ENCODE results near the gene GATAD1. TPM values are rescaled to one million over a fixed set of nuclear protein-coding genes. Genes with fewer than 3 reads are reported as not detected.
A peak's percentile ranks its signal among the peaks of the same experiment; 100 is the strongest.

Gene GATAD1
- 10 to 100 TPM; 22.9 to 28.8 TPM for total RNA-seq

- Histone ChIP-seq H3K36me3 (peaks cover 8% of the 10 kb centered on the region), H3K4me3 (peak within 1 kb of the TSS; percentile 94), H3K27ac (peak within 1 kb of the TSS; percentile 98), H3K9ac (ENCODE audit: low read depth in 2 of 2, low read length in 2 of 2) (peak within 1 kb of the TSS; percentile 84 to 100), H3K9me3 (no peaks in the 10 kb centered on the region), H3K27me3 (no peaks in the 10 kb centered on the region), H3K4me1 (peaks cover 12% of the 10 kb centered on the region)
- TF ChIP-seq CTCF (IDR thresholded peaks at IDR 0.05): peak; percentile 96
- intact Hi-C loops (cut with DNase I): loop anchor here (5.0 to 10.0 kb wide), 2 partner anchors 203 to 315 kb away; partner anchors contain the start of genes ANKIB1, CYP51A1 and KRIT1
- DNase-seq: peak; percentile 93
These were observed at the start of gene GATAD1 for GRCh38 chr7:92447345-92448204. GATAD1 (plus strand) TSS chr7:92447482; CDS start chr7:92447730, 248 bp downstream.

- DNase-seq: no peak
- H3K9me3 ChIP-seq: no peaks in the 10 kb centered on the region
- H3K27me3 ChIP-seq: no peaks in the 10 kb centered on the region
- H3K4me3 ChIP-seq: no peak overlapping the region
- H3K36me3 ChIP-seq: no peaks in the 10 kb centered on the region
- no peak overlapping the region for H3K27ac ChIP-seq
- H3K4me1 ChIP-seq: no peaks in the 10 kb centered on the region
- H3K9ac ChIP-seq (ENCODE audit: low read depth in 2 of 2, low read length in 2 of 2): no peak overlapping the region
- intact Hi-C loops (cut with DNase I): no loop called here
- TF ChIP-seq CTCF (IDR thresholded peaks at IDR 0.05): no peak
These were observed 49.7 kb upstream of the GATAD1 start for GRCh38 chr7:92397542-92397941.

GRCh38 chr7:92400013-92400412 lies 47.3 kb upstream of the GATAD1 start:
- Histone ChIP-seq H3K9ac (ENCODE audit: low read depth in 2 of 2, low read length in 2 of 2) (no peak overlapping the region), H3K27me3 (no peaks in the 10 kb centered on the region), H3K36me3 (no peaks in the 10 kb centered on the region), H3K4me1 (no peaks in the 10 kb centered on the region), H3K9me3 (no peaks in the 10 kb centered on the region), H3K27ac (no peak overlapping the region), H3K4me3 (no peak overlapping the region)
- no peak for TF ChIP-seq CTCF (IDR thresholded peaks at IDR 0.05)
- intact Hi-C loops (cut with DNase I): no loop called here
- DNase-seq: no peak

GRCh38 chr7:92402920-92403759 lies 44.1 kb upstream of the GATAD1 start:
- no peak for DNase-seq
- no peaks in the 10 kb centered on the region for H3K9me3 ChIP-seq
- TF ChIP-seq CTCF (IDR thresholded peaks at IDR 0.05): no peak
- no peak overlapping the region for H3K27ac ChIP-seq
- no peaks in the 10 kb centered on the region for H3K4me1 ChIP-seq
- H3K27me3 ChIP-seq: no peaks in the 10 kb centered on the region
- no peak overlapping the region for H3K4me3 ChIP-seq
- intact Hi-C loops (cut with DNase I): no loop called here
- no peak overlapping the region for H3K9ac ChIP-seq (ENCODE audit: low read depth in 2 of 2, low read length in 2 of 2)
- no peaks in the 10 kb centered on the region for H3K36me3 ChIP-seq

GRCh38 chr7:92403760-92404074 lies 43.6 kb upstream of the GATAD1 start:
- Histone ChIP-seq H3K4me1 (no peaks in the 10 kb centered on the region), H3K27me3 (no peaks in the 10 kb centered on the region), H3K36me3 (no peaks in the 10 kb centered on the region), H3K9ac (ENCODE audit: low read depth in 2 of 2, low read length in 2 of 2) (no peak overlapping the region), H3K27ac (no peak overlapping the region), H3K4me3 (no peak overlapping the region), H3K9me3 (no peaks in the 10 kb centered on the region)
- DNase-seq: no peak
- intact Hi-C loops (cut with DNase I): no loop called here
- TF ChIP-seq CTCF (IDR thresholded peaks at IDR 0.05): no peak
